ENCODE data around the gene TRPM3.

DNA sequence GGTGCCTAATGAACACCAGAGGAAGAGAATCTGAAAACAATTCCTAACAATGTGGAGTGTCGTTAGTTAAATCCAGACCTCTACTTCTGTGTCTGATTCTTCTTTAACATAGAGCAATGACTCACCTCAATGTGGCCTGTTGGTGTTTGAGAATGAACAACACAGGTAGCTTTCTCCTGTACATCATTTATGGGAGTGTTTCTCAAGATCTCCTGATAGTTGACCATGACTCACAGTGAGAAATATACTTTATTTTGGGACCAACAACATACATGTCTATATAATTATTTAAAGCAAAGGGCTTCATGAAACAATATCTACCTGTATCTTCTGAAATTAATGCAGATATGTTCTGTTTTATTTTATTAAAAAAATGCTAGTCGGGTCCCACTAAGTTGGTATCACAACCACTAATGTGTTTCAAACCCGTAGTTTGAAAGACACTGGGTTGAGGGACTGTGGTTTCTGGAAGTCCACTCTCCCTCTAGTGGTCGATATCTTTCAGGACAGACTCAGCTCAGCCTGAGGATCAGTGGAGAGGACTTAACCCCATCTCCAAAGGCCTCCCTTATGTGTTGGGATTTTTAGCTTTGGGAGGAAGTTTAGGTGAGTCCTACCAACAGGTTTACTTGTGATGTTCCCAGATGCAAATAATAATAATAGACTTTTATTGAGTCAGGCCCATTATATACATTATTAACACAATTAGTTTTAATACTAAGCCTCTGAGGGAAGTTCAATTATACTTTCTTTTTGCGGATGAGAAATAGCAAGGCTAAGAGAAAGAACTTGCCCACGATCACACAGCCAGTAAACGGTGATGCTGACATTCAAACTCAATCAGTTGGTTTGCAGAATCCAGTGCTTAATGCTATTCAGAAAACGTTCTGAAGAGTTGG is 636.9 kb downstream of the TRPM3 start:
- TF ChIP-seq, protein P1, sequence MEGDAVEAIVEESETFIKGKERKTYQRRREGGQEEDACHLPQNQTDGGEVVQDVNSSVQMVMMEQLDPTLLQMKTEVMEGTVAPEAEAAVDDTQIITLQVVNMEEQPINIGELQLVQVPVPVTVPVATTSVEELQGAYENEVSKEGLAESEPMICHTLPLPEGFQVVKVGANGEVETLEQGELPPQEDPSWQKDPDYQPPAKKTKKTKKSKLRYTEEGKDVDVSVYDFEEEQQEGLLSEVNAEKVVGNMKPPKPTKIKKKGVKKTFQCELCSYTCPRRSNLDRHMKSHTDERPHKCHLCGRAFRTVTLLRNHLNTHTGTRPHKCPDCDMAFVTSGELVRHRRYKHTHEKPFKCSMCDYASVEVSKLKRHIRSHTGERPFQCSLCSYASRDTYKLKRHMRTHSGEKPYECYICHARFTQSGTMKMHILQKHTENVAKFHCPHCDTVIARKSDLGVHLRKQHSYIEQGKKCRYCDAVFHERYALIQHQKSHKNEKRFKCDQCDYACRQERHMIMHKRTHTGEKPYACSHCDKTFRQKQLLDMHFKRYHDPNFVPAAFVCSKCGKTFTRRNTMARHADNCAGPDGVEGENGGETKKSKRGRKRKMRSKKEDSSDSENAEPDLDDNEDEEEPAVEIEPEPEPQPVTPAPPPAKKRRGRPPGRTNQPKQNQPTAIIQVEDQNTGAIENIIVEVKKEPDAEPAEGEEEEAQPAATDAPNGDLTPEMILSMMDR (IDR thresholded peaks at IDR 0.05; ENCODE audit: low read depth, low read length) = peak; percentile 50
- TF ChIP-seq EZH2phosphoT487 (IDR thresholded peaks at IDR 0.05; ENCODE audit: low read depth) = no peak

Data from OCI-LY3 (cell line).